Body of pancreas (tissue), 4 donors: ENCODE measurements around the gene WNT11. TPM values are rescaled to one million over a fixed set of nuclear protein-coding genes. Genes with fewer than 3 reads are reported as not detected.

Source experiments
- ATAC-seq: fragments of 150-250 bp; one replicate; pipeline ENCODE4 v1.9.1; 2016
- DNase-seq, 4 donors: peaks; one replicate each; pipeline ENCODE4 v3.0.0-alpha.2; 2019
- H3K27ac ChIP-seq, 4 donors: fragments of 200-600 bp; sonication (generic); 1 replicate in 3 of 4; 2 replicates in 1 of 4; pipeline versions ENCODE4 v1.5.1 to v1.6.1; 2016 to 2019; ENCODE audit warnings: mild to moderate bottlenecking in 1 of 4, mixed read lengths in 1 of 4, moderate library complexity in 1 of 4
- H3K27me3 ChIP-seq, 2 donors: fragments of 200-600 bp; sonication (generic); one replicate each; pipeline ENCODE4 v1.6.0; 2016; ENCODE audit warnings: mild to moderate bottlenecking in 1 of 2
- H3K36me3 ChIP-seq, 2 donors: fragments of 200-600 bp; sonication (generic); replicated peaks in 1 of 2; 2 replicates each; pipeline ENCODE4 v1.5.1; 2016; ENCODE audit warnings: low read depth in 2 of 2; ENCODE audit not compliant: insufficient read depth in 1 of 2
- H3K4me1 ChIP-seq: fragments of 200-600 bp; sonication (generic); one replicate; pipeline ENCODE4 v1.6.0; 2016
- H3K4me3 ChIP-seq, 2 donors: fragments of 200-600 bp; sonication (generic); 1 replicate in 1 of 2; 2 replicates in 1 of 2; pipeline ENCODE4 v1.5.1; 2016 to 2019
- H3K9me3 ChIP-seq, 3 donors: fragments of 200-600 bp; sonication (generic); 1 replicate in 2 of 3; 2 replicates in 1 of 3; pipeline ENCODE4 v1.5.1; 2016
- POLR2A ChIP-seq, 3 donors: fragments of 450-650 bp; IDR thresholded peaks; one replicate each; pipeline ENCODE4 v1.6.1; 2016; ENCODE audit warnings: antibody characterized with exemption in 3 of 3, mild to moderate bottlenecking in 2 of 3
- WGBS, 2 donors: methylation state at CpG; one replicate each; pipeline ENCODE4 v1.1.5; 2017; 5-methylcytosine and 5-hydroxymethylcytosine counted together
- intact Hi-C: fragments of 100-400 bp; cut with DNase I; formaldehyde crosslinking; loops from one replicate; pipeline ENCODE4 v1.15.1; 2023
- total RNA-seq, 2 donors: library from RNA; depleted of rRNA; stranded (reverse); fragments of >200 nt; gene quantifications; one replicate each; pipeline ENCODE4 v1.1.0, GENCODE V29; 2016
- TF ChIP-seq, protein P1 (sequence below), 7 experiments: fragments of 450-650 bp in 4 of 7; fragments of 200-600 bp in 3 of 7; sonication (generic) in 3 of 7; IDR thresholded peaks; one replicate each; pipeline ENCODE4 v1.5.1; 2016 to 2019; ENCODE audit warnings: antibody characterized with exemption in 7 of 7

WNT11 gene
- total RNA-seq, 2 donors from 2014 or later: 4.2 to 23.4 TPM

DNA sequence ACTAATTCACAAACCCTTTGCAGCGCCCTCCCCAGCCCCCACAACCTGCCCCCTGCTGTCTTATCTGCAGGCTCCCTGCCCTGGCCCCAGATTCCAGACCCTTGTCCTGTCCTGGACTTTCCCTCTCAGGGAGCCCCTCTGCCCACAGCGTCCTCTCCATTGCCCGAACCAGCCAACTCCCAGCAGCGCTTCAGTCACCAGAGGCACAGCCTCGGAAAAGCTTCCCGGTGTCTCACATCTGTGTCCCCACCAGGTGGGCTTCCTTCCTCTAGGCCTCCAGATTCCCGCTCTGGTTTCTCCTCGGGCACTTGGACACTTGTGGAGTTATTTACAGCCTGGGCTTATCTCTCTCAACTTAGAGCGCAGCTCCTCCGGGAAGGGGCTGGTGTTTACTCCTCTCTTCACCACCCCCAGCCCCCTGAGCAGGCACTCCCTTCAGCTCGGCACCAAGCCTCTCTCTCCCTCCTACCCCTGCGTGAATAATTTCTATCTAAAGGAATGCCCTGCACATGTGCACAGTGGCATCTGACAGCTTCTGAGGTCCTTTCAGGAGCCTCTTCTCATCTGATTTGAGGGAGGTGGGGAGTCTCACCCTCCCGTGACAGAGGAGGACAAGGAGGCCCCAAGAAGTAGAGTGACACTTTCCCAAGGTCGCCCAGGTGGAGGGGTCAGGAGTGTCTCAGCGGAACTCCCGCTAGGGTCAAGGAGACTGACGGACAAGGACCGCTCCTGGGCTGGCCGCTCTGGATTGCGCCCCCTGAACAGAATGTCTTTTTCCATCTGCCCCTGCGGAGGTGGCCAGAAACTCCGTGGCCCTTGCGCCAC is 838 bp downstream of the WNT11 start:
- 72 to 84% methylated on average over 23 of the region's 23 CpGs for WGBS, 2 donors
- intact Hi-C loops: loop anchor here (5.0 to 10.0 kb wide), 2 partner anchors 112 to 309 kb away; no protein-coding TSS in a partner anchor
- no peak overlapping the region for H3K27ac ChIP-seq
- no peaks in the 10 kb centered on the region for H3K36me3 ChIP-seq
- no peak for DNase-seq
- H3K9me3 ChIP-seq: no peaks in the 10 kb centered on the region
- TF ChIP-seq POLR2A (IDR thresholded peaks at IDR 0.05): no peak
- TF ChIP-seq, protein P1, sequence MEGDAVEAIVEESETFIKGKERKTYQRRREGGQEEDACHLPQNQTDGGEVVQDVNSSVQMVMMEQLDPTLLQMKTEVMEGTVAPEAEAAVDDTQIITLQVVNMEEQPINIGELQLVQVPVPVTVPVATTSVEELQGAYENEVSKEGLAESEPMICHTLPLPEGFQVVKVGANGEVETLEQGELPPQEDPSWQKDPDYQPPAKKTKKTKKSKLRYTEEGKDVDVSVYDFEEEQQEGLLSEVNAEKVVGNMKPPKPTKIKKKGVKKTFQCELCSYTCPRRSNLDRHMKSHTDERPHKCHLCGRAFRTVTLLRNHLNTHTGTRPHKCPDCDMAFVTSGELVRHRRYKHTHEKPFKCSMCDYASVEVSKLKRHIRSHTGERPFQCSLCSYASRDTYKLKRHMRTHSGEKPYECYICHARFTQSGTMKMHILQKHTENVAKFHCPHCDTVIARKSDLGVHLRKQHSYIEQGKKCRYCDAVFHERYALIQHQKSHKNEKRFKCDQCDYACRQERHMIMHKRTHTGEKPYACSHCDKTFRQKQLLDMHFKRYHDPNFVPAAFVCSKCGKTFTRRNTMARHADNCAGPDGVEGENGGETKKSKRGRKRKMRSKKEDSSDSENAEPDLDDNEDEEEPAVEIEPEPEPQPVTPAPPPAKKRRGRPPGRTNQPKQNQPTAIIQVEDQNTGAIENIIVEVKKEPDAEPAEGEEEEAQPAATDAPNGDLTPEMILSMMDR (IDR thresholded peaks at IDR 0.05): no peak
- peaks cover 38% of the 10 kb centered on the region for H3K4me1 ChIP-seq
- no peak overlapping the region for H3K4me3 ChIP-seq
- H3K27me3 ChIP-seq: no peaks in the 10 kb centered on the region
- ATAC-seq: no peak

DNA sequence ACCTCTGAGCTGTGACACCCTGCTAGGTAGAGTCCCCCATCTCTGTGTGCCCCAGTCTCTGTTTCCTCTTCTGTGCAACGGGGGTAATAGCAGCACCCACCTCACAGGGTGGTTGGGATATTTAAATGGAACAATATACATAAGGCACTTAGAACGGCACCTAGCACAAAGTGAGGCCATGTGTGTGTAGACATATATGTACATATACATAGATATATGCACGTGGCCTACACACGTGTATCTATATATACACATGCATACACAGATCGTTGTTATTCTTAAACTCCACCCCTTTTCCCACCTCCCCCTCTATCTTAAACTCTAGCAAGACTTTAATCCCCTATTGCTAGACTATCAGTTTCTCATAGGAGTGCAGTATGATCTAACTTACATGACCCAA is 2.4 kb downstream of the WNT11 start:
- H3K9me3 ChIP-seq: no peaks in the 10 kb centered on the region

DNA sequence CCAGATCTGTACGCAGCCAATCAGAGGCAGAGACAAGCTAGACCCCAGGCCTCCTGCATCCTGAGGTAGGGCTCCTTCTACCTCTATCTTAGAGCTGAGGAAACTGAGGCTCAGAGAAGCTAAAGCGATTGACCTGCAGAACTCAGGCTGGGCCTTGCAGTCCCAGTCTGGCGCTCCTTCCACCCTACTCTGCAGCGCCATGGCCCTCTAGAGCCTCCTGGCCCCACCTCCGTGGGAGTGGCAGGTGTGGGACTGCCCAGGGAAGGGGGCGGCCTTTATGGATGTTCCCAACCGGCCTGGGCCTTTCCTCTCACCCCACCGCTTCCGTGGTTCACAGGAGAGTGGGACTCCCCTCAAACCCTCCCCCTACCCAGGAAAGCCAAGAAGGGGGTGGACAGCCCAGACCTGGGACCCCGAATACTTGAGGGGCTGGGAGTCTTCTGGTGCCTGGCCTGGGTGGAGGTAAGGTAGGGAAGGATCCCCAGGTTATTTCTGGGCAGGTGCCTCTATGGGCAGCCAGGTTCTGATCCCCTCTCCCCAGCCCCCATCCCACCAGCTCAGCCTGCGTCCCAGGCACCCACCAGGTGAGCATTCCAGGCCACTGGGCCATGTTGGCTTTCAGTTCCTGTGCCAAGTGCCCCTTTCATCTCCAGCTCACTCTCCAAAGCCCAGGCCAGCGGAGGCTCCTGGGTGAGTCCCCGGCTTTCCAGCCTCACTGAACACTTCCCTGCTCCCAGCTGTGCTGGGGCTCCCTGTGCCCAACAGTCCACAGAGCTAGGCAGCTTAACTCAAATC is 3.0 kb downstream of the WNT11 start:
- no peak overlapping the region for H3K4me3 ChIP-seq
- H3K27me3 ChIP-seq: no peaks in the 10 kb centered on the region
- H3K4me1 ChIP-seq: peaks cover 26% of the 10 kb centered on the region
- 89 to 98% methylated on average over 7 to 13 of the region's 13 CpGs for WGBS, 2 donors
- no peak for ATAC-seq
- H3K9me3 ChIP-seq: no peaks in the 10 kb centered on the region
- DNase-seq: no peak
- TF ChIP-seq, protein P1 (IDR thresholded peaks at IDR 0.05): no peak
- TF ChIP-seq POLR2A (IDR thresholded peaks at IDR 0.05): no peak
- no peak overlapping the region for H3K27ac ChIP-seq
- no peaks in the 10 kb centered on the region for H3K36me3 ChIP-seq
- intact Hi-C loops: loop anchor here (10.0 kb wide), 1 partner anchor 311 kb away; no protein-coding TSS in a partner anchor

More for the DNA sequence above, 2.4 kb downstream of the WNT11 start:
- peaks cover 27% of the 10 kb centered on the region for H3K4me1 ChIP-seq
- no peaks in the 10 kb centered on the region for H3K36me3 ChIP-seq
- H3K4me3 ChIP-seq: no peak overlapping the region
- DNase-seq (no peak), ATAC-seq (no peak)
- H3K27me3 ChIP-seq: no peaks in the 10 kb centered on the region
- no peak overlapping the region for H3K27ac ChIP-seq
- WGBS, 2 donors: 90 to 94% methylated on average over 5 of the region's 5 CpGs
- TF ChIP-seq, protein P1 (IDR thresholded peaks at IDR 0.05): no peak
- TF ChIP-seq POLR2A (IDR thresholded peaks at IDR 0.05): no peak
- intact Hi-C loops: loop anchor here (10.0 kb wide), 1 partner anchor 311 kb away; no protein-coding TSS in a partner anchor

DNA sequence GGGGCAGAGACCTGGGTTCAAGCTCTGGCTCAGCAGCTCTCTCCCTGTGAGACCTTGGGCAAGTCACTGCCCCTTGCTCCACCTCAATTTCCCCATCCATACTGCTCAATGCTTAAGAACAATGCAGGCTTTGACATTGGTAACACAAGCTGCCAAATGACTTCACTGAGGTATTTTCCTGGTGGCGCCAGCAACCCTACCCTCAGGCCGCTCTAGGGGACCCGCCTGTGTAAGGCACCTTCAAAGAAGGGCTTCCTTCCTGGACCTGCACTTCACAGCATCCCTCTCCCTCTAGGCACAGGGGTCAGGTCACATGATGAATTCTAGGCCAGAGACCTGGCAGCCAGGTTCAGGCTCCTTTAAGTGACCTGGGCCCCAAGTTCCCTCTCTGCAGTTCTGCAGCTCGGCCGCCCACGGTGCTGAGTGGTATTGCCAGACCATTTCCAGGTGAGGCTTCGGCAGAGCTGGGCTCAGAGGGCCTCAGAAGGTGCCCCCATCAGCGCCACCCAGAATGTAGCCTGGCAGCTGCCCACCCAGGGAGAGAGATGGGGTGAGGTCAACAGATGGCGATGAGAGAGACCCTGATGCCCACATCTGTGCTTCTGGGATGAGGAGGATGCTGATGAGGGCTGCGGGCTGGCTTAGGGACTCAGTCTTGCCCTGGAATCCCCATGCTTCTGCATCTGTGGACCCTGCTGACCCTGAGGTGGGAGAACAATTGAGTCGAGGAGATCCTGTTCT is 4.5 kb downstream of the WNT11 start:
- no peak for ATAC-seq
- Histone ChIP-seq H3K4me1 (peaks cover 27% of the 10 kb centered on the region), H3K27ac (no peak overlapping the region), H3K9me3 (no peaks in the 10 kb centered on the region), H3K27me3 (no peaks in the 10 kb centered on the region), H3K4me3 (no peak overlapping the region), H3K36me3 (no peaks in the 10 kb centered on the region)
- 86 to 93% methylated on average over 6 to 11 of the region's 11 CpGs for WGBS, 2 donors
- intact Hi-C loops: loop anchor here (10.0 kb wide), 1 partner anchor 313 kb away; no protein-coding TSS in a partner anchor
- TF ChIP-seq, protein P1 (IDR thresholded peaks at IDR 0.05): no peak
- no peak for TF ChIP-seq POLR2A (IDR thresholded peaks at IDR 0.05)
- DNase-seq: no peak
